ENCODE results near the gene VPS35.

- TF ChIP-seq POLR2A (IDR thresholded peaks at IDR 0.05) (no peak), CTCF (IDR thresholded peaks at IDR 0.05) (no peak), POLR2AphosphoS5 (IDR thresholded peaks at IDR 0.05) (no peak)
Measured at GRCh38 chr16:46727630-46728029, 38.7 kb upstream of the VPS35 start.

All from upper lobe of left lung (tissue), 4 donors.